ENCODE data around the gene RBM10. TPM values are rescaled to one million over a fixed set of nuclear protein-coding genes. Genes with fewer than 3 reads are reported as not detected.

Gene RBM10
- total RNA-seq, 4 donors from 2014 or later = 25.2 to 33.1 (median 29.2) TPM

GRCh38 chrX:47230136-47230868 lies 85.3 kb downstream of the RBM10 start:
- no peaks in the 10 kb centered on the region for H3K9me3 ChIP-seq
- 90% methylated on average over 5 of the region's 5 CpGs; no CpG with 5 or more reads in 1 of the 2 donors for WGBS, 2 donors (ENCODE audit: low coverage in 1 of 2)
- TF ChIP-seq EP300 (IDR thresholded peaks at IDR 0.05) (no peak), POLR2A (IDR thresholded peaks at IDR 0.05) (no peak), POLR2AphosphoS5 (IDR thresholded peaks at IDR 0.05) (no peak), CTCF (IDR thresholded peaks at IDR 0.05) (no peak)
- no peak overlapping the region for H3K4me3 ChIP-seq
- H3K4me1 ChIP-seq = peaks cover 0 to 13% (median 0%) of the 10 kb centered on the region in 3 donors
- H3K27ac ChIP-seq = no peak overlapping the region
- H3K27me3 ChIP-seq = no peaks in the 10 kb centered on the region
- ATAC-seq = no peak
- H3K36me3 ChIP-seq = peaks cover 0 to 48% of the 10 kb centered on the region in 2 donors

GRCh38 chrX:47231167-47231566 lies 86.1 kb downstream of the RBM10 start:
- Histone ChIP-seq H3K4me3 (no peak overlapping the region), H3K27me3 (no peaks in the 10 kb centered on the region), H3K4me1 (peaks cover 0 to 19% (median 0%) of the 10 kb centered on the region in 3 donors), H3K27ac (no peak overlapping the region), H3K36me3 (peaks cover 0 to 39% of the 10 kb centered on the region in 2 donors), H3K9me3 (no peaks in the 10 kb centered on the region)
- WGBS, 2 donors (ENCODE audit: low coverage in 1 of 2) = 67 to 75% methylated on average over 1 of the region's 2 CpGs
- ATAC-seq = no peak
- TF ChIP-seq EP300 (IDR thresholded peaks at IDR 0.05) (no peak), POLR2A (IDR thresholded peaks at IDR 0.05) (no peak), POLR2AphosphoS5 (IDR thresholded peaks at IDR 0.05) (no peak), CTCF (IDR thresholded peaks at IDR 0.05) (no peak)

- no peaks in the 10 kb centered on the region for H3K27me3 ChIP-seq
- H3K36me3 ChIP-seq = peaks cover 0 to 28% of the 10 kb centered on the region in 2 donors
- peak overlapping the region; percentile 73 to 91 for H3K4me3 ChIP-seq
- ATAC-seq = no peak
- H3K9me3 ChIP-seq = no peaks in the 10 kb centered on the region
- H3K4me1 ChIP-seq = peaks cover 0 to 30% (median 0%) of the 10 kb centered on the region in 3 donors
- H3K27ac ChIP-seq = peak overlapping the region; percentile 89 to 99 (median 96)
- WGBS, 2 donors (ENCODE audit: low coverage in 1 of 2) = 75% methylated on average over 5 of the region's 8 CpGs; no CpG with 5 or more reads in 1 of the 2 donors
- TF ChIP-seq CTCF (IDR thresholded peaks at IDR 0.05) (no peak), POLR2AphosphoS5 (IDR thresholded peaks at IDR 0.05) (no peak), POLR2A (IDR thresholded peaks at IDR 0.05) (no peak), EP300 (IDR thresholded peaks at IDR 0.05) (no peak)
These were observed 87.3 kb downstream of the RBM10 start for GRCh38 chrX:47232197-47232802.

- H3K36me3 ChIP-seq = peaks cover 0 to 22% of the 10 kb centered on the region in 2 donors
- no peaks in the 10 kb centered on the region for H3K9me3 ChIP-seq
- no peaks in the 10 kb centered on the region for H3K27me3 ChIP-seq
- TF ChIP-seq POLR2AphosphoS5 (IDR thresholded peaks at IDR 0.05) (peak; percentile 82), CTCF (IDR thresholded peaks at IDR 0.05) (no peak), POLR2A (IDR thresholded peaks at IDR 0.05) (peak; percentile 80 to 86)
- ATAC-seq = peak; percentile 3
- 0 to 29% methylated on average over 8 to 11 of the region's 46 CpGs for WGBS, 2 donors (ENCODE audit: low coverage in 1 of 2)
- H3K4me1 ChIP-seq = peaks cover 0 to 32% (median 0%) of the 10 kb centered on the region in 3 donors
- H3K4me3 ChIP-seq = peak within 1 kb of the TSS; percentile 73 to 91
- peak within 1 kb of the TSS; percentile 89 to 99 (median 96) for H3K27ac ChIP-seq
These were observed 87.8 kb downstream of the RBM10 start, which contains the start of gene USP11 for GRCh38 chrX:47232803-47233332. USP11 (plus strand) TSS chrX:47233009; CDS start chrX:47233044, 35 bp downstream.

Measured in gastroesophageal sphincter (tissue), 4 donors.